GM21390 (cell line): ENCODE results near the gene GLYATL2.

ENCODE experiments used
- ATAC-seq: cut with Tn5 transposase; IDR thresholded peaks from one replicate; pipeline ENCODE4 v1.9.1; 2021; ENCODE audit not compliant: unreplicated experiment

The GLYATL2 gene

GRCh38 chr11:58801974-58802545 lies 42.4 kb downstream of the GLYATL2 start:
- no peak for ATAC-seq

GRCh38 chr11:58801302-58801701 lies 43.2 kb downstream of the GLYATL2 start:
- ATAC-seq, result no peak

GRCh38 chr11:58796333-58796732 lies 48.2 kb downstream of the GLYATL2 start:
- no peak for ATAC-seq

- peak; percentile 97 for ATAC-seq
Measured at GRCh38 chr11:58788355-58789023, 56.0 kb downstream of the GLYATL2 start.

GRCh38 chr11:58787903-58788302 lies 56.6 kb downstream of the GLYATL2 start:
- no peak for ATAC-seq

GRCh38 chr11:58786693-58787092 lies 57.8 kb downstream of the GLYATL2 start:
- ATAC-seq, result no peak

- no peak for ATAC-seq
Measured at GRCh38 chr11:58784995-58785394, 59.5 kb downstream of the GLYATL2 start.
